Nephron (organoid): Measurements from ENCODE around the gene DRG1.

ENCODE experiments used
- H3K27ac Mint-ChIP-seq, 3 experiments: 2 replicates each; pipeline ENCODE4 v1.8.0; 2020; ENCODE audit warnings: mixed read lengths in 3 of 3, mild to moderate bottlenecking in 2 of 3, moderate library complexity in 1 of 3
- H3K27me3 Mint-ChIP-seq: 2 replicates; pipeline ENCODE4 v1.8.0; 2021; ENCODE audit warnings: low read depth, mild to moderate bottlenecking, moderate library complexity, mixed read lengths
- H3K36me3 Mint-ChIP-seq: 2 replicates; pipeline ENCODE4 v1.8.0; 2020; ENCODE audit warnings: low read depth, mixed read lengths
- H3K4me1 Mint-ChIP-seq: 2 replicates; pipeline ENCODE4 v1.8.0; 2020; ENCODE audit warnings: mixed read lengths
- H3K4me3 Mint-ChIP-seq, 3 experiments: 2 replicates each; pipeline ENCODE4 v1.8.0; 2020; ENCODE audit warnings: mild to moderate bottlenecking in 3 of 3, mixed read lengths in 3 of 3, moderate library complexity in 2 of 3
- H3K9me3 Mint-ChIP-seq: 2 replicates; pipeline ENCODE4 v1.8.0; 2020; ENCODE audit warnings: mixed read lengths
- TF ChIP-seq, protein P1 (sequence below), 3 experiments: fragments of 200-600 bp; sonication (generic); IDR thresholded peaks; one replicate each; pipeline ENCODE4 v1.5.0; 2021; ENCODE audit warnings: antibody characterized with exemption in 3 of 3; ENCODE audit not compliant: unreplicated experiment in 3 of 3

DRG1 gene

GRCh38 chr22:31451709-31452571, 52.5 kb downstream of the DRG1 start:
- H3K4me1 Mint-ChIP-seq, result peaks cover 8% of the 10 kb centered on the region
- TF ChIP-seq, protein P1, sequence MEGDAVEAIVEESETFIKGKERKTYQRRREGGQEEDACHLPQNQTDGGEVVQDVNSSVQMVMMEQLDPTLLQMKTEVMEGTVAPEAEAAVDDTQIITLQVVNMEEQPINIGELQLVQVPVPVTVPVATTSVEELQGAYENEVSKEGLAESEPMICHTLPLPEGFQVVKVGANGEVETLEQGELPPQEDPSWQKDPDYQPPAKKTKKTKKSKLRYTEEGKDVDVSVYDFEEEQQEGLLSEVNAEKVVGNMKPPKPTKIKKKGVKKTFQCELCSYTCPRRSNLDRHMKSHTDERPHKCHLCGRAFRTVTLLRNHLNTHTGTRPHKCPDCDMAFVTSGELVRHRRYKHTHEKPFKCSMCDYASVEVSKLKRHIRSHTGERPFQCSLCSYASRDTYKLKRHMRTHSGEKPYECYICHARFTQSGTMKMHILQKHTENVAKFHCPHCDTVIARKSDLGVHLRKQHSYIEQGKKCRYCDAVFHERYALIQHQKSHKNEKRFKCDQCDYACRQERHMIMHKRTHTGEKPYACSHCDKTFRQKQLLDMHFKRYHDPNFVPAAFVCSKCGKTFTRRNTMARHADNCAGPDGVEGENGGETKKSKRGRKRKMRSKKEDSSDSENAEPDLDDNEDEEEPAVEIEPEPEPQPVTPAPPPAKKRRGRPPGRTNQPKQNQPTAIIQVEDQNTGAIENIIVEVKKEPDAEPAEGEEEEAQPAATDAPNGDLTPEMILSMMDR (IDR thresholded peaks at IDR 0.05; ENCODE audit: unreplicated experiment in 3 of 3), result peak; percentile 17 to 31 (median 25)
- no peaks in the 10 kb centered on the region for H3K9me3 Mint-ChIP-seq
- H3K27me3 Mint-ChIP-seq, result no peaks in the 10 kb centered on the region
- no peak overlapping the region for H3K4me3 Mint-ChIP-seq
- H3K27ac Mint-ChIP-seq, result no peak overlapping the region
- H3K36me3 Mint-ChIP-seq, result peaks cover 57% of the 10 kb centered on the region

- TF ChIP-seq, protein P1 (IDR thresholded peaks at IDR 0.05; ENCODE audit: unreplicated experiment in 3 of 3), result no peak
- H3K27ac Mint-ChIP-seq, result no peak overlapping the region
- no peaks in the 10 kb centered on the region for H3K9me3 Mint-ChIP-seq
- peaks cover 73% of the 10 kb centered on the region for H3K36me3 Mint-ChIP-seq
- peaks cover 3% of the 10 kb centered on the region for H3K27me3 Mint-ChIP-seq
- no peaks in the 10 kb centered on the region for H3K4me1 Mint-ChIP-seq
- H3K4me3 Mint-ChIP-seq, result no peak overlapping the region
Measured at GRCh38 chr22:31461699-31462098, 62.3 kb downstream of the DRG1 start.

GRCh38 chr22:31465307-31465706, 65.9 kb downstream of the DRG1 start:
- Mint-ChIP-seq H3K4me3 (no peak overlapping the region), H3K4me1 (no peaks in the 10 kb centered on the region), H3K27me3 (peaks cover 3% of the 10 kb centered on the region), H3K27ac (no peak overlapping the region), H3K36me3 (peaks cover 70% of the 10 kb centered on the region), H3K9me3 (no peaks in the 10 kb centered on the region)
- TF ChIP-seq, protein P1 (IDR thresholded peaks at IDR 0.05; ENCODE audit: unreplicated experiment in 3 of 3), result no peak

GRCh38 chr22:31474743-31475142, 75.3 kb downstream of the DRG1 start:
- Mint-ChIP-seq H3K9me3 (no peaks in the 10 kb centered on the region), H3K27ac (no peak overlapping the region), H3K4me1 (no peaks in the 10 kb centered on the region), H3K27me3 (no peaks in the 10 kb centered on the region), H3K36me3 (peaks cover 46% of the 10 kb centered on the region), H3K4me3 (no peak overlapping the region)
- TF ChIP-seq, protein P1 (IDR thresholded peaks at IDR 0.05; ENCODE audit: unreplicated experiment in 3 of 3), result no peak

- no peaks in the 10 kb centered on the region for H3K9me3 Mint-ChIP-seq
- H3K4me3 Mint-ChIP-seq, result no peak overlapping the region
- H3K4me1 Mint-ChIP-seq, result no peaks in the 10 kb centered on the region
- H3K36me3 Mint-ChIP-seq, result peaks cover 55% of the 10 kb centered on the region
- TF ChIP-seq, protein P1 (IDR thresholded peaks at IDR 0.05; ENCODE audit: unreplicated experiment in 3 of 3), result no peak
- H3K27me3 Mint-ChIP-seq, result no peaks in the 10 kb centered on the region
- H3K27ac Mint-ChIP-seq, result no peak overlapping the region
Measured at GRCh38 chr22:31475800-31476199, 76.4 kb downstream of the DRG1 start.

- TF ChIP-seq, protein P1 (IDR thresholded peaks at IDR 0.05; ENCODE audit: unreplicated experiment in 3 of 3), result no peak
- no peak overlapping the region for H3K4me3 Mint-ChIP-seq
- H3K27me3 Mint-ChIP-seq, result no peaks in the 10 kb centered on the region
- peaks cover 60% of the 10 kb centered on the region for H3K36me3 Mint-ChIP-seq
- no peaks in the 10 kb centered on the region for H3K9me3 Mint-ChIP-seq
- no peaks in the 10 kb centered on the region for H3K4me1 Mint-ChIP-seq
- no peak overlapping the region for H3K27ac Mint-ChIP-seq
Measured at GRCh38 chr22:31477329-31477728, 77.9 kb downstream of the DRG1 start.
